Mucosa of descending colon (tissue), 3 donors: ENCODE data around the gene CD248. TPM values are rescaled to one million over a fixed set of nuclear protein-coding genes. Genes with fewer than 3 reads are reported as not detected.

Source experiments
- ATAC-seq: fragments of 200-7000 bp; cut with Tn5 transposase; one replicate; pipeline ENCODE4 v1.9.1; 2020; ENCODE audit warnings: mild to moderate bottlenecking, moderate library complexity
- DNase-seq, 3 donors: peaks; one replicate each; pipeline ENCODE4 v3.0.0-alpha.2; 2020
- H3K36me3 ChIP-seq: fragments of 200-600 bp; one replicate; pipeline ENCODE4 v1.8.0; 2021; ENCODE audit warnings: low read depth, mild to moderate bottlenecking
- H3K4me1 ChIP-seq: fragments of 200-600 bp; one replicate; pipeline ENCODE4 v1.8.0; 2021; ENCODE audit warnings: low read depth, mild to moderate bottlenecking
- H3K4me3 ChIP-seq: fragments of 200-600 bp; one replicate; pipeline ENCODE4 v1.8.0; 2021; ENCODE audit warnings: mild to moderate bottlenecking
- H3K9me3 ChIP-seq: fragments of 200-600 bp; one replicate; pipeline ENCODE4 v1.8.0; 2021; ENCODE audit warnings: mild to moderate bottlenecking
- CTCF ChIP-seq: fragments of 200-600 bp; IDR thresholded peaks from one replicate; pipeline ENCODE4 v1.8.0; 2022; ENCODE audit warnings: antibody characterized with exemption, mild to moderate bottlenecking
- intact Hi-C, 2 donors: fragments of 100-400 bp; cut with DNase I in 1 of 2; cut with micrococcal nuclease in 1 of 2; formaldehyde crosslinking; loops; one replicate each; pipeline versions ENCODE4 v1.11.0 to v1.11.1; 2022; cut with DNase I, micrococcal nuclease
- total RNA-seq, 3 donors: library from RNA; stranded (reverse); fragmentation: NEBNext Ultra II Directional in 2 of 3; extraction: Animal tissue kit (Norgen Biotek cat#: 25700) in 2 of 3; gene quantifications; one replicate each; pipeline versions ENCODE4 v1.2.1 to v1.2.4, GENCODE V29; 2021 to 2023
- donor health status: DM: no; HTN: no; CAD: no; lungs with moderate emphysema.
- donor health status: DM: no; HTN: no; CAD: no.
- donor health status: DM: no; HTN: yes; CAD: no.

CD248 gene
- total RNA-seq, 3 donors from 2014 or later, result 4.5 to 37.7 (median 28.5) TPM

- Histone ChIP-seq H3K9me3 (no peaks in the 10 kb centered on the region), H3K36me3 (peaks cover under 1% of the 10 kb centered on the region), H3K4me1 (peaks cover 19% of the 10 kb centered on the region), H3K4me3 (no peak overlapping the region)
- intact Hi-C loops, result no loop called here
- DNase-seq (peak in 2 of 3 donors; percentile 36 to 55), ATAC-seq (no peak)
- TF ChIP-seq CTCF, result no peak
Measured at GRCh38 chr11:66334605-66335442, 18.0 kb upstream of the CD248 start.

- Histone ChIP-seq H3K9me3 (no peaks in the 10 kb centered on the region), H3K4me3 (no peak overlapping the region), H3K4me1 (peaks cover 19% of the 10 kb centered on the region), H3K36me3 (no peaks in the 10 kb centered on the region)
- no peak for TF ChIP-seq CTCF
- ATAC-seq (no peak), DNase-seq (peak in 2 of 3 donors; percentile 21 to 43)
- intact Hi-C loops, result no loop called here
Measured at GRCh38 chr11:66333896-66334604, 17.2 kb upstream of the CD248 start.

GRCh38 chr11:66333220-66333877 is 16.5 kb upstream of the CD248 start:
- Histone ChIP-seq H3K36me3 (no peaks in the 10 kb centered on the region), H3K4me1 (peaks cover 25% of the 10 kb centered on the region), H3K4me3 (no peak overlapping the region), H3K9me3 (no peaks in the 10 kb centered on the region)
- DNase-seq (peak in 2 of 3 donors; percentile 24 to 48), ATAC-seq (no peak)
- no peak for TF ChIP-seq CTCF
- intact Hi-C loops, result no loop called here

- Histone ChIP-seq H3K4me3 (no peak overlapping the region), H3K4me1 (peaks cover 31% of the 10 kb centered on the region), H3K36me3 (no peaks in the 10 kb centered on the region), H3K9me3 (no peaks in the 10 kb centered on the region)
- DNase-seq (no peak), ATAC-seq (no peak)
- no peak for TF ChIP-seq CTCF
- intact Hi-C loops, result no loop called here
Measured at GRCh38 chr11:66332371-66333219, 15.8 kb upstream of the CD248 start.
